Panc1 (cell line): ENCODE measurements around the gene MLLT3.

Experiments
- CTCF ChIP-seq: fragments of 450-650 bp; IDR thresholded peaks from 2 replicates; pipeline ENCODE4 v1.5.1; 2017; ENCODE audit warnings: mild to moderate bottlenecking
- POLR2AphosphoS5 ChIP-seq: IDR thresholded peaks from 2 replicates; pipeline ENCODE4 v1.6.1; 2012; ENCODE audit warnings: mild to moderate bottlenecking, low read depth, low read length, moderate library complexity
- SIN3A ChIP-seq: IDR thresholded peaks from 2 replicates; pipeline ENCODE4 v1.6.1; 2012; ENCODE audit warnings: low read depth, mild to moderate bottlenecking, low read length, moderate library complexity, borderline replicate concordance; ENCODE audit not compliant: insufficient read depth
- TF ChIP-seq, protein P1 (sequence below), 2 experiments: IDR thresholded peaks; 2 replicates each; pipeline ENCODE4 v1.6.1; 2011 to 2012; ENCODE audit warnings: low read depth in 2 of 2, control low read depth in 1 of 2, low read length in 1 of 2, mild to moderate bottlenecking in 1 of 2, moderate library complexity in 1 of 2; ENCODE audit not compliant: insufficient read depth in 1 of 2

- no peak for TF ChIP-seq POLR2AphosphoS5
- peak; percentile 30; the same call in 1 of the 2 replicates for TF ChIP-seq CTCF
- TF ChIP-seq SIN3A, result no peak
- TF ChIP-seq, protein P1, sequence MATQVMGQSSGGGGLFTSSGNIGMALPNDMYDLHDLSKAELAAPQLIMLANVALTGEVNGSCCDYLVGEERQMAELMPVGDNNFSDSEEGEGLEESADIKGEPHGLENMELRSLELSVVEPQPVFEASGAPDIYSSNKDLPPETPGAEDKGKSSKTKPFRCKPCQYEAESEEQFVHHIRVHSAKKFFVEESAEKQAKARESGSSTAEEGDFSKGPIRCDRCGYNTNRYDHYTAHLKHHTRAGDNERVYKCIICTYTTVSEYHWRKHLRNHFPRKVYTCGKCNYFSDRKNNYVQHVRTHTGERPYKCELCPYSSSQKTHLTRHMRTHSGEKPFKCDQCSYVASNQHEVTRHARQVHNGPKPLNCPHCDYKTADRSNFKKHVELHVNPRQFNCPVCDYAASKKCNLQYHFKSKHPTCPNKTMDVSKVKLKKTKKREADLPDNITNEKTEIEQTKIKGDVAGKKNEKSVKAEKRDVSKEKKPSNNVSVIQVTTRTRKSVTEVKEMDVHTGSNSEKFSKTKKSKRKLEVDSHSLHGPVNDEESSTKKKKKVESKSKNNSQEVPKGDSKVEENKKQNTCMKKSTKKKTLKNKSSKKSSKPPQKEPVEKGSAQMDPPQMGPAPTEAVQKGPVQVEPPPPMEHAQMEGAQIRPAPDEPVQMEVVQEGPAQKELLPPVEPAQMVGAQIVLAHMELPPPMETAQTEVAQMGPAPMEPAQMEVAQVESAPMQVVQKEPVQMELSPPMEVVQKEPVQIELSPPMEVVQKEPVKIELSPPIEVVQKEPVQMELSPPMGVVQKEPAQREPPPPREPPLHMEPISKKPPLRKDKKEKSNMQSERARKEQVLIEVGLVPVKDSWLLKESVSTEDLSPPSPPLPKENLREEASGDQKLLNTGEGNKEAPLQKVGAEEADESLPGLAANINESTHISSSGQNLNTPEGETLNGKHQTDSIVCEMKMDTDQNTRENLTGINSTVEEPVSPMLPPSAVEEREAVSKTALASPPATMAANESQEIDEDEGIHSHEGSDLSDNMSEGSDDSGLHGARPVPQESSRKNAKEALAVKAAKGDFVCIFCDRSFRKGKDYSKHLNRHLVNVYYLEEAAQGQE (IDR thresholded peaks at IDR 0.05; ENCODE audit: insufficient read depth in 1 of 2, low read depth in 2 of 2, low read length in 1 of 2), result no peak
Measured at GRCh38 chr9:20625003-20625349, 2.7 kb upstream of the MLLT3 start.
